HepG2 (cell line): ENCODE data around the gene HLA-DMB. TPM values are rescaled to one million over a fixed set of nuclear protein-coding genes. Genes with fewer than 3 reads are reported as not detected.

Experiments
- AGO1 ChIP-seq: fragments of 200-400 bp; formaldehyde crosslinking; IDR thresholded peaks from 2 replicates; pipeline ENCODE4 v1.6.1; 2017; ENCODE audit warnings: mild to moderate bottlenecking, low read depth, low read length, moderate library complexity; ENCODE audit not compliant: poor library complexity, severe bottlenecking
- ASH2L ChIP-seq: fragments of 300-600, 200-600 bp; sonication (generic); IDR thresholded peaks from 2 replicates; pipeline ENCODE4 v1.7.0; 2017; ENCODE audit warnings: low read depth, mild to moderate bottlenecking, moderate library complexity, mixed read lengths, low read length; ENCODE audit not compliant: insufficient read length
- DZIP1 ChIP-seq: sonication (generic); formaldehyde crosslinking; IDR thresholded peaks from 2 replicates; pipeline ENCODE4 v1.5.0; 2020; ENCODE audit warnings: mild to moderate bottlenecking, missing genetic modification reagents
- EZH2 ChIP-seq: conservative IDR thresholded peaks from 2 replicates; pipeline ENCODE4 v1.6.1; 2012; ENCODE audit warnings: mild to moderate bottlenecking, low read depth, low read length, moderate library complexity
- FOXM1 ChIP-seq: sonication (generic); formaldehyde crosslinking; IDR thresholded peaks from 2 replicates; pipeline ENCODE4 v1.5.0; 2020; ENCODE audit warnings: missing genetic modification reagents
- GMEB1 ChIP-seq: sonication (generic); formaldehyde crosslinking; IDR thresholded peaks from 2 replicates; pipeline ENCODE4 v1.5.1; 2020; ENCODE audit warnings: missing genetic modification reagents, mild to moderate bottlenecking, borderline replicate concordance
- IKZF4 ChIP-seq: sonication (generic); formaldehyde crosslinking; IDR thresholded peaks from 2 replicates; pipeline ENCODE4 v1.5.1; 2020; ENCODE audit warnings: borderline replicate concordance, mild to moderate bottlenecking, low read depth, missing genetic modification reagents; ENCODE audit errors: not compliant biosample characterization
- JDP2 ChIP-seq: sonication (generic); formaldehyde crosslinking; IDR thresholded peaks from 2 replicates; pipeline ENCODE4 v1.8.1; 2022; ENCODE audit warnings: missing genetic modification reagents, borderline replicate concordance
- MYNN ChIP-seq: sonication (generic); formaldehyde crosslinking; IDR thresholded peaks from 2 replicates; pipeline ENCODE4 v1.4.0; 2020; ENCODE audit warnings: mild to moderate bottlenecking, low read depth, missing genetic modification reagents
- SETDB1 ChIP-seq: sonication (generic); formaldehyde crosslinking; IDR thresholded peaks from 2 replicates; pipeline ENCODE4 v1.5.1; 2020; ENCODE audit warnings: missing genetic modification reagents, mild to moderate bottlenecking, borderline replicate concordance
- ZBTB1 ChIP-seq: sonication (generic); formaldehyde crosslinking; IDR thresholded peaks from 2 replicates; pipeline ENCODE4 v1.4.0; 2020; ENCODE audit warnings: missing genetic modification reagents, borderline replicate concordance
- ZBTB2 ChIP-seq: sonication (generic); formaldehyde crosslinking; IDR thresholded peaks from 2 replicates; pipeline ENCODE4 v1.8.0; 2022; ENCODE audit warnings: low read depth, missing genetic modification reagents
- ZNF468 ChIP-seq: sonication (generic); formaldehyde crosslinking; IDR thresholded peaks from 2 replicates; pipeline ENCODE4 v1.8.0; 2022; ENCODE audit warnings: mild to moderate bottlenecking, moderate library complexity, missing genetic modification reagents
- ZNF660 ChIP-seq: sonication (generic); formaldehyde crosslinking; IDR thresholded peaks from 2 replicates; pipeline ENCODE4 v1.5.1; 2020; ENCODE audit warnings: mild to moderate bottlenecking, low read depth, missing genetic modification reagents, borderline replicate concordance
- ZNF891 ChIP-seq: sonication (generic); formaldehyde crosslinking; IDR thresholded peaks from 2 replicates; pipeline ENCODE4 v1.5.0; 2020; ENCODE audit warnings: mild to moderate bottlenecking, missing genetic modification reagents
- ZSCAN12 ChIP-seq: sonication (generic); formaldehyde crosslinking; IDR thresholded peaks from 2 replicates; pipeline ENCODE4 v1.9.0; 2021; ENCODE audit warnings: mild to moderate bottlenecking, missing genetic modification reagents
- polyA plus RNA-seq, 8 experiments: library from polyadenylated mRNA; depleted of rRNA in 3 of 8; stranded (reverse) in 7 of 8; unstranded in 1 of 8; fragments of >200 nt; fragmentation: Illumina TruSeq in 4 of 8; extraction: Trizol in 4 of 8; gene quantifications; 2 replicates each; pipeline versions ENCODE4 v1.2.1 to v1.2.3, GENCODE V29; 2011 to 2016; ENCODE audit warnings: low read depth in 4 of 8, missing spikeins in 1 of 8, mixed read lengths in 1 of 8; ENCODE audit not compliant: insufficient read depth in 1 of 8
- total RNA-seq, 5 experiments: library from RNA; depleted of rRNA; stranded (reverse); fragments of >200 nt; fragmentation: Illumina TruSeq; extraction: Trizol; gene quantifications; 2 replicates each; pipeline ENCODE4 v1.2.3, GENCODE V29; 2016; ENCODE audit warnings: low read depth in 1 of 5
- TF ChIP-seq, protein P1 (sequence below): fragments of 450-650 bp; IDR thresholded peaks from 2 replicates; pipeline ENCODE4 v1.6.1; 2017; ENCODE audit warnings: mild to moderate bottlenecking
- TF ChIP-seq, protein P2 (sequence below): sonication (generic); formaldehyde crosslinking; IDR thresholded peaks from 2 replicates; pipeline ENCODE4 v1.5.0; 2020; ENCODE audit warnings: missing genetic modification reagents, mild to moderate bottlenecking, borderline replicate concordance

Gene HLA-DMB
- total and polyA plus RNA-seq, 2 of the 13 experiments (the other 11 are each of a cell fraction or from before 2014, with no cell fraction given) = not detected

DNA sequence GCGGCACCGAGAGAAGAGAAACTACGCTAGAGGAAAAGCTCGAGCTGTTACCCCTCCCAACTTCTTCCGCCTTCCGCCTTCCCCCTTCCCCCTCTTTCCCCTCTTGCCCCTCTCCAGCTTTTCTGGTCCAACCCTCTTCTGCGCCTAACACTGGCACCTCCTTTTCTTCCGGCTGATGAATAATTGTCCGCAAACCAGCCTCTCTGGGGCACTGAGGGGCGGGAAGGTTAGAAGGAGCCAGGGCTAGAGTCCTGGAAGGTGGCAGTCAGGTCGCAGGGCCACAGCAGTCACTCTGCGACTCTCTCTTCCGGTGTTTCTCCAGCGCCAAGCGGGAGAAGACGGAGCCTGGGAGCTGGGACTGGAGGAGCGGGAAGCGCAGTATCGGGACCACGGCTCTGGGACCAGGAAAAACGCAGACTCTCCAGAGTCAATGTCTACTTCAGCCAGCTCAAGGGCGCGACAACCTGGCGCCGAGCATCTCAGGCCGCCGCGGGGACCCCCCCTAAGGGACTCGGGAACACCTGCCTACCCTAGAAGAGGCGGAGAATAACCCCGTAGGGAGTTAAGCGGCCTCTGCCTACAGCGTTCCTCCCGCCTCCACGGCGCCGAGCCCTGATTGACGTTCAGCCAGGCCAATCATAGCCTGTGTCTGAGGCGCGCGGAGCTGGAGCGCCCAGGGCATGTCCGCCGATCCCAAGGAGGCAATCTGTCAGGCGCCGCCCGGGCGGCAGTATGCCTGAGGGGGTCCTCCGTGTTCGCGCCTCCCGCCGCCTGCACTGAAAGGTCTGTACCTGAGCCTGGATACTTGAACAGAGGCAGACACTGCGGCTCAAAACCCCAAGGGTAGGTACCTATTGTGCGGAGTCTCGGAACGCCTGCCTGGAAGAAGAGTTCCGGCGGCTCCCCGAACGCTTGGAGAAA, 46.5 kb downstream of the HLA-DMB start (continued):
- TF ChIP-seq AGO1 (peak; percentile 77), IKZF4 (CRISPR knock-in tag) (peak; percentile 40), ASH2L (peak; percentile 84), ZNF468 (CRISPR knock-in tag) (no peak), EZH2 (no peak), ZSCAN12 (CRISPR knock-in tag) (no peak; the same call in 1 of the 2 replicates), GMEB1 (CRISPR knock-in tag) (peak; percentile 89), ZBTB2 (CRISPR knock-in tag) (no peak; the same call in 1 of the 2 replicates), DZIP1 (no peak), ZNF891 (CRISPR knock-in tag) (peak; percentile 36; the same call in 1 of the 2 replicates), SETDB1 (CRISPR knock-in tag) (no peak), JDP2 (CRISPR knock-in tag) (no peak; the same call in 1 of the 2 replicates), MYNN (CRISPR knock-in tag) (peak; percentile 69; the same call in 1 of the 2 replicates), ZBTB1 (no peak; the same call in 1 of the 2 replicates), ZNF660 (no peak), FOXM1 (no peak)
- TF ChIP-seq, protein P1, sequence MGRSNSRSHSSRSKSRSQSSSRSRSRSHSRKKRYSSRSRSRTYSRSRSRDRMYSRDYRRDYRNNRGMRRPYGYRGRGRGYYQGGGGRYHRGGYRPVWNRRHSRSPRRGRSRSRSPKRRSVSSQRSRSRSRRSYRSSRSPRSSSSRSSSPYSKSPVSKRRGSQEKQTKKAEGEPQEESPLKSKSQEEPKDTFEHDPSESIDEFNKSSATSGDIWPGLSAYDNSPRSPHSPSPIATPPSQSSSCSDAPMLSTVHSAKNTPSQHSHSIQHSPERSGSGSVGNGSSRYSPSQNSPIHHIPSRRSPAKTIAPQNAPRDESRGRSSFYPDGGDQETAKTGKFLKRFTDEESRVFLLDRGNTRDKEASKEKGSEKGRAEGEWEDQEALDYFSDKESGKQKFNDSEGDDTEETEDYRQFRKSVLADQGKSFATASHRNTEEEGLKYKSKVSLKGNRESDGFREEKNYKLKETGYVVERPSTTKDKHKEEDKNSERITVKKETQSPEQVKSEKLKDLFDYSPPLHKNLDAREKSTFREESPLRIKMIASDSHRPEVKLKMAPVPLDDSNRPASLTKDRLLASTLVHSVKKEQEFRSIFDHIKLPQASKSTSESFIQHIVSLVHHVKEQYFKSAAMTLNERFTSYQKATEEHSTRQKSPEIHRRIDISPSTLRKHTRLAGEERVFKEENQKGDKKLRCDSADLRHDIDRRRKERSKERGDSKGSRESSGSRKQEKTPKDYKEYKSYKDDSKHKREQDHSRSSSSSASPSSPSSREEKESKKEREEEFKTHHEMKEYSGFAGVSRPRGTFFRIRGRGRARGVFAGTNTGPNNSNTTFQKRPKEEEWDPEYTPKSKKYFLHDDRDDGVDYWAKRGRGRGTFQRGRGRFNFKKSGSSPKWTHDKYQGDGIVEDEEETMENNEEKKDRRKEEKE = no peak
- TF ChIP-seq, protein P2, sequence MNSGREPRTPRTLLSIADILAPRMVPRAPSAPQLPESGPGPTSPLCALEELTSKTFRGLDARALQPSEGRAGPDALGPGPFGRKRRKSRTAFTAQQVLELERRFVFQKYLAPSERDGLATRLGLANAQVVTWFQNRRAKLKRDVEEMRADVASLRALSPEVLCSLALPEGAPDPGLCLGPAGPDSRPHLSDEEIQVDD (CRISPR knock-in tag) = no peak; the same call in 1 of the 2 replicates
